Suprapubic skin (tissue), 2 donors: ENCODE data around the gene NR6A1.

Experiments used
- EP300 ChIP-seq: sonication (generic); formaldehyde crosslinking; IDR thresholded peaks from one replicate; pipeline ENCODE4 v1.6.1; 2017; ENCODE audit warnings: antibody characterized with exemption
- POLR2A ChIP-seq, 2 donors: fragments of 450-650 bp; IDR thresholded peaks; one replicate each; pipeline ENCODE4 v1.6.1; 2017; ENCODE audit warnings: antibody characterized with exemption in 2 of 2, mild to moderate bottlenecking in 2 of 2, moderate library complexity in 2 of 2

DNA sequence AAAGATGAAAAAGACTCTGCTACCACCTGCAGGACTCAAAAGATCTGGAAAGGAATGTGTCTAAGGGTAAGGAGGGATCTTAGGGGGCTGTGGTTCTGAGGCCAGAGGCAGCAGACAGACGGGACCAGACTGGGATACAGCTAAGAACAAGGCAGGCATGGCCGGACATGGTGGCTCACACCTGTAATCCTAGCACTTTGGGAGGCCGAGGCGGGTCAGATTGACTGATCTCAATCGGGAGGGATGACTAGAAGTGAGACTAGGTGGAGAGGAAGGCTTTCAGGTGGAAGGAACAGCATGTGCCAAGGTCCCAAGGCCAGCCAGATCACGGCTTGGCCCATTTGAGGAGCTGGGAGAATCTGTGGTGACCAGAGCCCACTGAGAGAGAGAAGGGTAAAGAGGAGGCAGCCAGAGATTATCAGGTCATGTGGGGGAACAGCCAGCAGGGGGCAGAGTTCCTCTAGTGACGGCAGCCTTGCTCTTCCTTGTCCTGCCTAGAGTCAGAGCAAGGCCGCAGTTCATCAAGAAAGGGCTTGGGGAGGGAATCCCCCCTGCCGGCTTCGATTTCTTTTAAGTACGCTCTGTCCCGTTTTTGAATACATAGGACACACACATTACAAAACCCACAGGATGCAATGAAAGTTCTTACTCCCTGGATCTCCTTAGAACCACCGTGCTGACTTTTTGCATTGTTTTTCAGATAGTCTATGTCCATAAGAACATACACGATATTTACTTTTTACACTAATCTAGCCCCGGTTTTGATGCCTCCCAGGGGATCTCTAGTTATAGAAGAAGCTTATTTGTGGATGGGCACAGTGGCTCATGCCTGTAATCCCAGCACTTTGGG lies 3.2 kb upstream of the NR6A1 start:
- TF ChIP-seq POLR2A (IDR thresholded peaks at IDR 0.05) (no peak), EP300 (no peak)
